HG02852 (cell line): ENCODE measurements around the gene SGTA.

Experiments used
- ATAC-seq: cut with Tn5 transposase; IDR thresholded peaks from one replicate; pipeline ENCODE4 v1.9.1; 2021; ENCODE audit warnings: mild to moderate bottlenecking, moderate library complexity; ENCODE audit not compliant: unreplicated experiment

SGTA gene

DNA sequence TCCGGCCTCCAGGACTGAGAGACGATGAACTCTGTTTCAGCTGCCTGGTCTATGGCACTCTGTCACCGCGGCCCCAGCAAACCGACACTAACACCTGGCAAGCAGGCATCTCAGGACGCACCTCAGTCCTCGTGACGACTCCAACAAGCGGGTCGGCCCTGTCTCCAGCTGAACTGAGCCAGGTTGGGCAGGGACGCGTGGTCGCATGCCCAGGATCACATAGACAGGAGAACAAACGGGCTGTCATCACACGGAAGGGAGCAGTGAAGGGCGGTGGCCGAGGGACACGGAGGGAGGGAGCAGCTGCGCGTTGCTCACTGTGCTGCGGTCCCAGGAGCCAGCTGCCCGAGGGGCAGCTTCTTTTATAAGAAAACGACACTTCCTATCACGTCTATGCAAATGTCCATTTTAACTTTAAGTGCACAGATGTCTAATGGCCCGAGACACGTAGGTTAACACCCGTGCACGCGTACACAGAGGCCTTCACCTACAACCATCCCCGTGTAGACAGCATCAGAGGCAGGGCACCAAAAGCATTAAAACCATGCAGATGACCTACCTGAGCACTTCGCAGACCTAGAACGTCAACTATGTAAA is 8.9 kb downstream of the SGTA start:
- no peak for ATAC-seq

DNA sequence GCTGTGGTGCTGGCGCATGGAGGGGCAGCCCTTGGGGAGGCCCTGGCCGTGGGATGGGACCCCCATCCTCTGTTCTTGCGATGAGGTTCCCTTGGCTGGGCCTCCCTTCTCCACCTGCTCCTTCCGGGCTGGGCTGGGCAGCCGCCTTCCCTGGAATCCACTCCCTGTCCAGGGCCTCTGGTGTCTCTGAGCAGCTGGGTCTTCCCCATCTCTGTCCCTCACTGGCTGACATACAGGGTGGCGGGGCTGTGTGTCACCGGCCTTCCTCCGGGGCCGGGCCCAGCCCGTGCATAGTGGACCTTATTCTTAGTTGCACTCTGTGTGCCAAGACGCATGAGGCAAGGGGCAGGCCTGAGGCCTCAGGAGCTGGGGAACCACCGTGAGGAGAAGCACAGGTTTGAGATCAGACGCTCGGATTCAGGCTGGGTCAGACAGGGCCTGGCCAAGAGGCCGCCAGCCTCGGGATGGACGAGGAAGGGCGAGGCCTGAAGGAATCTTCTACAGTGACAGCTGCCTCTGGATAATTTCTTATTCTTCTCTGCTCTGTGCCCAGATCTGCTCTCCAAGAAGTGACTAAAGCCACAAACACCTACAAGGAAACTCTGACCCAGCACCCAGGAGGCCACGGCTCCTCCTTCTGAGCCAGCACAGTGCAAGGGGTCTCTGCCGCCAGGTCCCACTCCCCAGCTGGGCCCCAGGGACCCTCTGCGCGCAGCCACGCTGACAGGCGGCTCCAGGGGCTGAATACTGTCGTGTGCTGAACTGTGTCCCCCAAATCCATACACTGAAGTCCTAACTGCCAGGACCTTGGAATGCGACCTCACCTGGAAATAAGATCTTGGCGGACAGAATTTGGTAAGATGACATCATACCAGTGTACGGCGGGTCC is 11.0 kb downstream of the SGTA start:
- no peak for ATAC-seq

DNA sequence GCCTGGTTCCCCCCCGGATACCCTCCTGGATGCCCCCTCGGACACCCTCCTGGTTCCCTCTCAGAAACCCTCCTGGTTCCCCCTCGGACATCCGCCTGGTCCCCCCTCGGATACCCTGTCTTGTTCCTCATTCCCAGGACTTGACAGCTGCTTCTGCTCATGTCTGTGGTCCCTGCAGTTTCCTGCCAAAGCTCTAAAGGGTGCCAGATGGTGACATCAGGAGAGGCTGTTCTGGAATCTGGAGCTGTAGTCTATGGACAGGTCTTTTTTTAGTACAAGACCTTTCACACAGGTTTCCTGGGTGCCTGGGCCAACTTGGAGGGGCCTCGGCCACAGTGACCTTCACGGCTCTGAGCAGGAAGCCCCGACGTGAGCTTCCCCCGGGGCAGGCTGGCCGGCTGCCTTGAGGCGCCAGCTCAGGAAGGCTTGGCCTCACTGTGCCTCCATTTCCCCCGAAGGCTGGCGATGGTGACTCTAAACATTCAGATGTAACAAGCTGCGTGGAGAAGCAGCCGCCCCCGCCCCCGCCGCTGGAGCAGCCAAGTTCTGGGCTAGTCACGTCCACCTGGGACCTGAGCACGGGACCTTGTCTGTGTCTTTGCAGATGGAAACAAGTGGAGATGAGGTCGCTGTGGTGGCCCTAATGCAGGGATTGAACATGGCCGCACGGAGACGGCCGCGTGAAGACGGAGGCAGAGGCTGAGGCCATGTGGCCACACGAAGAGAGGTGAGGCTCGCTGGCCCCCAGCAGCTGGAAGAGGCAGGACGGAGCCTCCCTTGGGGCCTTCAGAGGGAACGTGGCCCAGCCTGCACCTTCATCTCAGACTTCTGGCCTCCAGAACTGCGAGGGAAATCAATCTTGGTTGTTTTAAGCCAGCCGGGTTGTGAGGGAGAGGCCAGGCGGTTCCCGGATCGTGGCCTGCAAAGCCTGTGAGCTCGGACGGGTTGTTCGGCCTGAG is 12.7 kb downstream of the SGTA start:
- no peak for ATAC-seq

DNA sequence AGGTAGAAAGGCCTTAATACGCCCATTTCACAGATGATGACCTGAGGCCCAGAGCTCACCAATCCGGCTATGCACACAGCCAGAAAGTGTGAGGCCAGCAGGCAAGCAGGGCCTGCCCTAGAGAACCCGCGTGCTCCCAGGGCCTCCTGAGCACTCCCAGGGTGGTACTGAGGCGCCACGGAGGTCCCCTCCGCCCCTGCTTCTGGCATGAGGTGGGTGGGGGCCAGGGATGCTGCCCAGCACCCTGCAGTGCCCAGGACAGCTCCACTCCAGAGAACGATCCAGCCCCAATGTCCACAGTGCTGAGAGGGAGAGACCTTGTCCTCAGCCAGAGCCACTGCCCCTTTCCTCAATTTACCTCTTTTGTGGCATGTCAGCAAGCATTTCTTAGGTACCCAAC is 13.9 kb downstream of the SGTA start:
- no peak for ATAC-seq

DNA sequence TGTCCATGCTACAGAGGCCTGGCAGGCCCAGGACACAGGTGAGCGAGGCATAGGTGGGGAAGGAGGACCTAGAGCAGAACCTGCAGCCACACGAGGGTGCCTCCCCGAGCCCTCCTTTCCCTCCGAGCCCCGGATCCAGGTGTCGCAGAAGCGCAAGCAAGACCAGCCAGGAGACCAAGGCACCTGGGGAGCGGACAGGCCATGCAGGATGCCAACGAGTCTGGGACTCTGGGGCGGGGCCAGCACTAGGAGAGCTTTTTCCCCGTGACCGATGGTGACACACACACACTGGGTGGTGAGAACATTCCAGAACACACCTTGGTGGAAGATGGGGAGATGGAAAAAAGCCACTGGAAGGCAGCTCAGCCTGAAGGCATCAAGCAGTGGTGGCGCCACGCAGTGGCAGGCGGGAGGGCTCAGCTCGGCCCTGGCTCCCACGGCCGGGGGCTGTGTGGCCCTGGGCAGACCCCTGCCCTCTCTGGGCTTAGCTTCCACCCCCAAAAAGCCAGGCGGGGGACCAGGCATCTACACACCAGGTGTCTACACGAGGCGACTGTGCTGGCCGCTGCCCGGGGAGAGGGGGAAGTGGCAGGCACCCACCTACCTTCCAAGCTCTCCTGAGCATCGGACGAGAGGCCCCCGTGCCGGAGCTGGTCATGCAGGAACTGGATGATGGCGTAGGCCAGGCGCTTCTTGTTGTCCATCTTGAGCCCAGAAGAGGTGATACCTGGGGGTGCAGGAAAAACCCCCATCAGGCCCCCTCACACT is 14.5 kb downstream of the SGTA start:
- ATAC-seq: no peak

DNA sequence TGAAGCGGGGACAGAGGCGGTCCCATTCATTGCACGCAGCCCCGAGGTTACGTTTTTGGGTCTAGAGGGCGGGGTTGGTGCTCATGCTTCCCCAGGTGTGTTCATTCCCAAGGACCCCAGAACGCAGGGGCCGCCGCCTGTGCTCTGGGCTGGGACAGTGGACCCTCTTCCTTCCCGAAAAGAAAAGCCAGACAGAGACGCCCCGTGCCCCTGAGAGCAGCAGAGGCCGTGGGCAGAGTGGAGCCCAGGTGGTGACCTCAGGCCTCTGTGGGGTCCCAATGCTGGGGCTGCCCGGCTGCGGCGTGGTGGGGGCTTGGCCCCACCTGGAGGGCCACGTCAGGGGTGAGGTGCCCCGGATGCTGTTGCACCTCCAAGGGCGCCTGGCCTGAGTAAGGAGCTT is 15.4 kb downstream of the SGTA start:
- no peak for ATAC-seq

DNA sequence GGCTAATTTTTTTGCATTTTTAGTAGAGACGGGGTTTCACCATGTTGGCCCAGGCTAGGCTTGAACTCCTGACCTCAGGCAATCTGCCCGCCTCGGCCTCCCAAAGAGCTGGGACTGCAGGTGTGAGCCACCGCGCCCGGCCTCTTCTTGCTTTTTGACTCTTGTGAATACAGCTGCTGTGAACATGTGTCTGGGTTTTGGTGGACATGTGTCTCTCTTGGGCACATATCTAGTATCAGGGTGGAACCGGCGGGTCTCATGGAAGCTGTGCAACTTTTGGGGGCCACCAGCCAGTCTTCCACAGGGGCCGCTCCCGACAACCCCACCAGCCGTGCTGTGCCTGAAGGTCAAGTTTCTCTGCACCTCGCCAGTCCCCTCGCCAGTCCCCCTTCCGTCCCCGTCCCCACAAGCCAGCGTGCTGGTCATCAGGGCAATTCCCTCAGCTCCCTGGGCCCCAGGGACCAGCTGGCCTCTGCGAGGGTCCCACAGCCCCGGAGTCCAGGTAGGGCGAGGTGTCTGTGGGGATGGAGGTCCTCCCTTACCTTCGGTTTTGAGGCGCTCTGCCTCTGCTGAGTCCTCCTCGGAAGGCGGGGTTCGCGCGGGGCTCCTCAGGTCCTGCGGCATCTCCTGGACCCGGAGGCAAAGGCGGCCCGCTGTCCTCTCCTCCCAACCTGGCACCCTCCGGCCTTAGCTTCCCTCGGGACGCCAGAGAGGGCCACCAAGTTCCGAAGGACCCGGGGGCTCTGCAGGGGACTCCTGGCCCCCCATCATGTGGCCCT is 16.3 kb downstream of the SGTA start:
- no peak for ATAC-seq

DNA sequence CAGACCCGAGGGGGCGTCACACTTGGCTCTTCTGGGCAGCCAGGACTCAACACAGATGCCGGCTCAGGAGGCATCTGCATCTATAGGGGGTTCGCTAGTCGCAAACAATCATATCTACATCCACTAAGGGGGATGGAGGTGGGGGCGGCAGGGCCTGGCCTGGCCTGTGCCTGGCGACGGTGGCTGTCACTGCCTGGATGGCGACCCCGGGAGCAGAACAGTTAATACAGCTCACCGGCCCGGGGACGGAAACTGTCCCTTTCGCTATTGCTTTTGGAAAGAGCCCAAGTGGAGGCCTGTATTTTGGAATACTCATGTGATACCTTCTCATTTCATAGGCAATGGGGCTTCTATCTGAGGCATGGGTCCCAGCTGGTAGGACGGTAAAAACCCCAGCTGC is 17.7 kb downstream of the SGTA start:
- ATAC-seq: no peak

DNA sequence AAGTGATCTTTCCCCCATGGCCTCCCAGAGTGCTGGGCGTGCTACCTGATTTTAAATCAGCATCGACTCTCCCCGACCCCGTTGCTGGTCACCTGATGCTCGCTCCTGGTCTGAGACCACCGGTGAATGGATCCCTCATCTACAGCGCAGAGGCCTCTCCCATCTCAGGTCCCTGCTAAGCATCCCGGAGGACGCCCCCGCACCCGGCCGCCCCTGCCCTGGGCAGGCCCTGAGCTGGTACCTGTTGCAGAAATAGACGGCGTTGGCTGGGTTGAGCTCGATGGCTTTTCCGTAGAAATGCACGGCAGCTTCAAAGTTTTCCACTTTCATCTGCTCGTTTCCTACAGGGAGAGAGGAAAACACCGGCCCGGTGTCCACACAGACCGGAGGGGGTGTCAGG is 18.1 kb downstream of the SGTA start:
- no peak for ATAC-seq

DNA sequence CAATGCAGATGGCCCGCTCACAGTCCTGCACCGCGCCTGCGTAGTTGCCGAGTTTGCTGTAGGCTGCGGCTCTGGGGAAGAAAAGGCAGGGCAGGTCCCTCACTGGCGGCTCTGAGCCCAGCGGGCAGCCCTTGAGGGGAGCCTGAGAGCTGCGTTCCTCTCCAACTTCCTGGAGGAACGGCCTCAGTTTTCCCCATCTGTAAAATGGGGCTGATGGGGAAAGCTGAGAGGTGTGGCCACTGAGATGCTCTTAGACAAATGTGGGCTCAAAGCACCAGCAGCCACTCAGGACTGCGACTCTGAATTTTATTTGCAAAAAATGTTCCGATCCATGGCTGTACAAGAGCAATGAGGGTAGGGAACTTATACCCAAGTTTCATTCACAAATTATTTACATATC is 19.4 kb downstream of the SGTA start:
- no peak for ATAC-seq

DNA sequence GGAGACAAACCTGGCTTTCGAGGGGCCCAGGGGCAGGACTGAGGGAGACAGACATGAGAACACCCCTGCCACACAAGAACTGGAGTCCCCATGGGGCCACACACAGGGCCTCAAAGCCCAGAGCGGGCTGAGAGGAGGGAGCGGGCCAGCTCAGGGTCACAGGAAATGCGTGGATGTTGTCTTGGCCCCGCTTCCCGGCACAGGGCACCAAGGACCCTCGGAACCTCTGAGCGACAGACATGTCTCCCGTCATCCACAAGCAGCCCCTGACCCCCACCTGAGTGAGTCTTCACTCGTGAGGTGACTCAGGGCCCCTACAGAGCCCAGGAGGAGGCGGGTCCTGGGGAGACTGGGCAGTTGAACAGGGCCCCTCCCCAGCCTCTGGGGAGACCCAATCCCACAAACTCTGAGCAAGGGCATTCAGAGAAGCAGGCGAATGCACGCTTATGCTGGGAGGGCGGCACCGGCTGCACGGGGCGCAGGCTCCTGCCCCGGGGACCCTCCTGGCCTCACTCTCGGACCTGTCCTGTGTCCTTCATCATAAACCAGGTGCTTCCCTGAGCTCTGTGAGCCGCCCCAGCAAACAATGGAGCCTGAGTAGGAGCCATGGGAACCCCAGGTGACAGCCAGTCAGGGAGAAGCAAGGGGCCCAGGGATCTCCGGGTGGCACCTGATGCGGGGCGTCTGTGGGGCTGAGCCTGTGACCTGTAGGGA is 20.1 kb downstream of the SGTA start:
- ATAC-seq: no peak

DNA sequence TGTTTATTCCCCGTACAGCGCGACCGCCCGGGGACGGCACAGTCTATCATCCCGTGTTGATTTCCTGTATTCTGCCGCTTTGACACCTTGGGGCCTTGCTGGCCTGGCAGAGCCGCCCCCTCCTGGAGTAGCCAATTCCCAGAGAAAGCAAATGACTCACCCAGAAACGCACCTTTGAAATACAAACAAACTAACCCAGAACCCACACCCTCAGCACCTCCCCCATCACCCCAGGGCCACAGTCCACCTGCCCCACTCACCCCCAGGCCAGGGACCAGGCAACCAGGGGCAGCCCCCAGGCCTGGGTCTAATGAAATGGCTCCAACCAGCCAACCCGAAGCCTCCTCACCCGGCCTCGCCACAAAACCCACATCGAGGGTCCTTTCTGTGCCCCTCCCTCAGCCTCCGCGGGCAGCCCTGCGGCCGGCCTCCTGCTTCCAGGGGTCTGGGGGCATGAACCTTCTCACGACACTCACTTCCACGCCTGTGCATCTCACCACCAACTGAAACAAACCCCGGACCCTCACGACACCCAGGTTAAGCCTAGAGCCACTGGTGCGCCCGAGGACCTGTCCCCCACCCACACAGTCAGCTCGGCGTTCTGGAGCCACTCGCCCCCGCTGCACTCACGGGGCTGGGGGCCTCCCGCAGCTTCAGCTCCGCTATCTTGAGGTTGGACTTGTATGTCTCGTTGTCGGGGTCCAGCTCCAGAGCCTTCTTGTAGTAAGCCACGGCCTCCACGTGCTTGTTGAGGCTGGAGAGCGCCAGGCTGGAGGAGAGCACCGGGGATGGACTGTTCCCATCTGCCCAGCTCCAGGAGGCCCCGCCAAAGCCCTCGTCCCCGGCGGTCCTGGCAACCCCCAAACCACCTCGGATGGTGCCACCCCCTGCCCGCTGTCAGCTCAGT is 20.9 kb downstream of the SGTA start:
- no peak for ATAC-seq

DNA sequence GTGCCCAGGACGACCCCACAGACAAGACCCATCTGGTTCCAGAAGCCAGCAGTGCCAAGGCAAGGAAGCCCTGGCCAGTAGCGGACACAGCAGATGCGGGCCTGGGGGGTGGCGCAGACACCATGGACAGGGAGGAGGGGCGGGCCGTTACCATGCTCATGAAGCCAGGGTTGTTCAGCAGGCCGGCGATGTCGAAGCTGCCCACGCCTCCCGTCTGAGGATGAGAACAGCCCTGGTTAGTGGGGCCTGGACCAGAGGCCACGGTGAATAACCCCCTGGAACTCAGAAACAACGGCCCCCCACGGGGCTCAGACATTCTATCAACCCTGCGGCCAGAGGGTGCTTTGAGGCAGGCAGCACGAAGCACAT is 21.8 kb downstream of the SGTA start:
- ATAC-seq: no peak

DNA sequence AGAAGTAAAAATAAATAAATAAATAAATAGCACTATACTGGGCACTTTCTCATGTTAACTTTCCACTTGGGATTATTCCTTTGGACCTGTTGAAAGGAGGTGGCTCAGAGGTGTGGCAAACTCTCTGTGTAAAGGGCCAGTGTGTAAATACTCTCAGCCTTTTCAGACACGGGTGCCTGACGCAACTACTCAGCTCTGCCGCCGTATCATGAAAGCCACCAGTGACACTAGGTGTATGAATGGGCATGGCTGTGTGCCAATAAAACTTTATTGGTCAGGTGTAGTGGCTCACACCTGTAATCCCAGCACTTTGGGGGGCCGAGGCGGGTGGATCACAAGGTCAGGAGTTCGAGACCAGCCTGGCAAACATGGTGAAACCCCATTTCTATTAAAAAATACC is 23.1 kb downstream of the SGTA start:
- no peak for ATAC-seq

DNA sequence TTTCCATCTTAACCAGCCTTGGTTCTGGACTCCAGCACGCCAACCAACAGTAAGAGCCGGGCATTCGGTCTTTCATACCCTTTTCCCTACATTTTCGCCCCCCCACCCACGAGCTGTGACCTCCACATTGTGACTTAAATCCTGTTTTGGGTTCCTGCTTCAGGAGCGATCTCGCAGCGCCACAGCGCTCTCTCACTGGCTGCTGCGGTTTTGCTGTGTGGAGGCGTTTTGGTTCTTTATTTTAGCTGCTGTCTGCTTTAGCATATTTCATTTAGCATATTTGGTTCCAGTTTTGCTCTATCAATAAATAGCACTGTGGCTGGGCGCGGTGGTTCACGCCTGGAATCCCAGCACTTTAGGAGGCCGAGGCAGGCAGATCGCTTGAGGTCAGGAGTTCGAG is 23.7 kb downstream of the SGTA start:
- no peak for ATAC-seq

DNA sequence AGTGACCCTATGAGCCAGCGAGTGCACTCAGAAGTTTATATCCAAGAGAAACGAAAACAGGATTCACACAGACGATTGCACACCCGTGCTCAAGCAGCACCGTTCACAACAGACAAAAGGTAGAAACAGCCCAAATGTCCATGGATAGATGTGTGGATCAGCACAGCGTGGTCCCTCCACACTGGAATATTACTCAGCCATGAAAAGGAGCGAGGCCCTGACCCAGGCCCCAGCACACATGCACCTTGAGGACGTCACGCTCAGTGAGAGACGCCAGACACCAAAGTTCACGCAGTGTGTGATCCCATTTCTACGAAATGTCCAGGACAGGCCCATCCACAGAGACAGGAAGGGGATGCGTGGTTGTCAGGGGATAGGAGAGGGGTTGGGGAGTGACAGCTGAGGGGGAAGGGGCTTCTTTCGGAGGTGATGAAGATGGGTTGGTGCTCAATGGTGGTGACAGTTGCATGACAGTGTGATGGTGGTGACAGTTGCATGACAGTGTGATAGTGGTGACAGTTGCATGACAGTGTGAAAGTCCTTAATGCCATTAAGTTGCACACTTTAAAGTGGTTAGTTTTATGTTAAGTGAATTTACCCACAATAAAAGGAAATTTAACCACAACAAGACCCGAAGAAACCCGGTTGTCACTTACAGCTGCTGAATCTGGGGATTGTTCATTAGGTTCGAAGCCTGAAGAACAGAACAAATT is 24.3 kb downstream of the SGTA start:
- no peak for ATAC-seq

DNA sequence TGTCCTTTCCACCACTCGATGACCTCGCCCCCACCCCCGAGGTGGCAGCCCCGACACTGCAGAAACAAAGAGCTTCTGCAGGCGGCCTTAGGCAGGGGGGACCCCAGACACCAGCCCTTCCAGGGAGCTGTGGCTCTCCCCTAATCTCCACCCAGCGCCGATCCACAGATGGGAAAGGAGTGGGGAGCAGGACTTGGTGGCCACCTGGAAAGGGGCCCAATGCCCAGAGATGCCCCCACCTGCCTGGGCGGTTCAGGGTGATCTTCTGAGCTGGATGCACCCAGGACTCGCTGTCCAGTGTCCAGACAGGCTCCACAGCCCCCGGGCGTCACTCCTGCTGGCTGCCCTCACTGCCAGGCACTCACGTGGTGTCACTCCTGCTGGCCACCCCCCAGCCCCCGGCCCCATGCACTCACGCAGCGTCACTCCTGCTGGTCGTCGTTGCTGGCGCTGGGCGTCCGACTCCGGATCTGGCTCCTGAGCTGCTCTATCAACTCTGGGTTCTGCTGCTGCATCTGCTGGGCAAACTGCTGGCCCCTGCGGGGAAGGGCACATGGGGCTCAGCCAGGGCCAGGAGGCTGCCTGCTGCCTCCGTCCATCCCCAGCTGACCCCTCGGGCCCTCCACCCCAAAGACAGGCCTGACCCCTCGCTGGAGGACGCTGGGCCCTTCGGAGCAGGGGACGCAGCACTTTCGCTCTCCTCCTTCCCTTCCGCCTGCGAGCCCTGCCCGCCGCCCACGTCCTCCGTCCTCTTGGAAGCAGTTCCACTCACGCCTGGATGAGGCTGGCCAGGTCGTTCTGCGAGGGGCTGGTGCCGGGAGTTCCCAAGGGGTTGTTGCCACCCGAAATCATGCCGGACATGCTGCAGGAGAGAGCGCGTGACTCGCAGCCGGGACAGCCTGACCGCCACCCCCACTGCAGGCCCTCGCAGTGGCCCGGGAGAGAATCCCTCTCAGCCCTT is 25.9 kb downstream of the SGTA start:
- no peak for ATAC-seq
